HCT116 (cell line): ENCODE results near the gene ATG5. TPM values are rescaled to one million over a fixed set of nuclear protein-coding genes. Genes with fewer than 3 reads are reported as not detected.

ENCODE experiments used
- ATAC-seq: fragments of 200-7000 bp; cut with Tn5 transposase; 2 replicates; pipeline ENCODE4 v1.9.1; 2020; ENCODE audit warnings: mild to moderate bottlenecking, moderate library complexity
- BruUV-seq: library from RNA; stranded (reverse); fragments of 400-500 nt; replicated peaks from 2 replicates; lab custom pipeline; 2021; lab: Mats Ljungman, UMichigan
- CTCF ChIA-PET: fragments of 300-600 bp; sonication (Branson Sonifier 250); formaldehyde crosslinking; loops from one replicate; lab custom pipeline; 2021; ENCODE audit warnings: antibody characterized with exemption; lab: Charles Lee
- POLR2A ChIA-PET: fragments of 300-600, 350-600 bp; sonication (Branson Sonifier 250); formaldehyde crosslinking; loops from one replicate; lab custom pipeline; 2021; ENCODE audit warnings: antibody characterized with exemption; lab: Charles Lee
- RAD21 ChIA-PET, 2 experiments: fragments of 300-600 bp; sonication (Branson Sonifier 250); formaldehyde crosslinking; loops; one replicate each; lab custom pipeline; 2023; ENCODE audit warnings: low total read pairs in 2 of 2; ENCODE audit not compliant: uncharacterized antibody in 2 of 2, unreplicated experiment in 2 of 2, low non-redundant PET in 1 of 2; lab: Charles Lee
- DNase-seq: peaks from one replicate; pipeline ENCODE4 v3.0.0-alpha.2; 2010; ENCODE audit warnings: low read depth, low spot score
- H2AFZ ChIP-seq: fragments of 200-600 bp; shearing (Covaris generic), sonication (generic); 2 replicates; pipeline ENCODE4 v1.6.1; 2017; ENCODE audit warnings: low read depth, mixed run types, mixed read lengths, antibody characterized with exemption, low read length; ENCODE audit not compliant: poor library complexity, severe bottlenecking
- H3K27ac ChIP-seq: 2 replicates; pipeline ENCODE4 v1.5.1; 2012; ENCODE audit warnings: low read depth, low read length
- H3K27me3 ChIP-seq: fragments of 200-600 bp; sonication (generic); 2 replicates; pipeline ENCODE4 v1.6.1; 2016; ENCODE audit warnings: mixed run types, low read length, mixed read lengths; ENCODE audit not compliant: insufficient read depth
- H3K36me3 ChIP-seq, 2 experiments: fragments of 200-500 bp in 1 of 2; fragments of 200-600 bp in 1 of 2; sonication (Bioruptor generic) in 1 of 2; sonication (generic) in 1 of 2; 2 replicates each; pipeline versions ENCODE4 v1.5.1 to v1.6.1; 2014 to 2016; ENCODE audit warnings: low read length in 2 of 2, inconsistent platforms in 1 of 2, mixed read lengths in 1 of 2, mixed run types in 1 of 2; ENCODE audit not compliant: insufficient read depth in 2 of 2, control insufficient read depth in 1 of 2
- H3K4me1 ChIP-seq, 2 experiments: fragments of 200-600 bp in 1 of 2; sonication (generic) in 1 of 2; 2 replicates each; pipeline versions ENCODE4 v1.5.1 to v1.6.1; 2012 to 2017; ENCODE audit warnings: low read length in 2 of 2, inconsistent platforms in 1 of 2, mild to moderate bottlenecking in 1 of 2, mixed read lengths in 1 of 2, mixed run types in 1 of 2, moderate library complexity in 1 of 2; ENCODE audit not compliant: insufficient read depth in 2 of 2, control insufficient read depth in 1 of 2
- H3K4me2 ChIP-seq: fragments of 200-600 bp; sonication (generic); 2 replicates; pipeline ENCODE4 v1.6.1; 2017; ENCODE audit warnings: mixed run types, low read length, mixed read lengths
- H3K4me3 ChIP-seq, 2 experiments: fragments of 200-600 bp in 1 of 2; sonication (generic) in 1 of 2; replicated peaks in 1 of 2; 2 replicates each; pipeline ENCODE4 v1.5.1; 2011 to 2016; ENCODE audit warnings: low read length in 2 of 2, control low read depth in 1 of 2, low read depth in 1 of 2, mild to moderate bottlenecking in 1 of 2, mixed read lengths in 1 of 2, mixed run types in 1 of 2
- H3K79me2 ChIP-seq: fragments of 200-600 bp; sonication (generic); 2 replicates; pipeline ENCODE4 v1.6.1; 2017; ENCODE audit warnings: mild to moderate bottlenecking, mixed run types, low read length, moderate library complexity, mixed read lengths; ENCODE audit not compliant: insufficient read depth
- H3K9ac ChIP-seq: fragments of 200-600 bp; sonication (generic); 2 replicates; pipeline ENCODE4 v1.6.1; 2016; ENCODE audit warnings: low read length, mixed read lengths
- H3K9me2 ChIP-seq: fragments of 200-600 bp; sonication (generic), shearing (Covaris generic); 2 replicates; pipeline ENCODE4 v1.6.1; 2017; ENCODE audit warnings: mixed run types, mild to moderate bottlenecking, moderate library complexity; ENCODE audit not compliant: insufficient read depth
- H3K9me3 ChIP-seq, 2 experiments: fragments of 200-500 bp in 1 of 2; fragments of 200-600 bp in 1 of 2; sonication (Bioruptor generic) in 1 of 2; sonication (generic) in 1 of 2; 2 replicates each; pipeline ENCODE4 v1.6.1; 2014 to 2017; ENCODE audit warnings: low read length in 2 of 2, mixed read lengths in 2 of 2, inconsistent platforms in 1 of 2, low read depth in 1 of 2, mild to moderate bottlenecking in 1 of 2, mixed run types in 1 of 2, moderate library complexity in 1 of 2; ENCODE audit not compliant: control insufficient read depth in 1 of 2, insufficient read depth in 1 of 2
- H4K20me1 ChIP-seq: fragments of 200-600 bp; sonication (generic), shearing (Covaris generic); 2 replicates; pipeline ENCODE4 v1.6.1; 2017; ENCODE audit warnings: mixed run types, mild to moderate bottlenecking, moderate library complexity; ENCODE audit not compliant: insufficient read depth
- ATF3 ChIP-seq: IDR thresholded peaks from 2 replicates; pipeline ENCODE4 v1.6.1; 2012
- CBX3 ChIP-seq: IDR thresholded peaks from 2 replicates; pipeline ENCODE4 v1.6.1; 2012; ENCODE audit warnings: low read depth
- EGR1 ChIP-seq: IDR thresholded peaks from 2 replicates; pipeline ENCODE4 v1.6.1; 2012; ENCODE audit warnings: low read depth
- ELF1 ChIP-seq: IDR thresholded peaks from 2 replicates; pipeline ENCODE4 v1.6.1; 2012; ENCODE audit warnings: low read depth, borderline replicate concordance
- EZH2 ChIP-seq: fragments of 200-600 bp; sonication (generic); IDR thresholded peaks from 2 replicates; pipeline ENCODE4 v1.6.1; 2017; ENCODE audit warnings: antibody characterized with exemption, mixed run types
- FOSL1 ChIP-seq: IDR thresholded peaks from 2 replicates; pipeline ENCODE4 v1.6.1; 2012; ENCODE audit warnings: low read depth
- JUND ChIP-seq: IDR thresholded peaks from 2 replicates; pipeline ENCODE4 v1.6.1; 2012
- MAX ChIP-seq: IDR thresholded peaks from 2 replicates; pipeline ENCODE4 v1.6.1; 2012
- POLR2AphosphoS5 ChIP-seq: IDR thresholded peaks from 2 replicates; pipeline ENCODE4 v1.6.1; 2011; ENCODE audit warnings: mild to moderate bottlenecking, low read depth, low read length, moderate library complexity
- RAD21 ChIP-seq: IDR thresholded peaks from 2 replicates; pipeline ENCODE4 v1.6.1; 2012; ENCODE audit warnings: low read depth, mild to moderate bottlenecking
- REST ChIP-seq: IDR thresholded peaks from 2 replicates; pipeline ENCODE4 v1.6.1; 2012; ENCODE audit warnings: low read depth
- SIN3A ChIP-seq: IDR thresholded peaks from 2 replicates; pipeline ENCODE4 v1.6.1; 2012; ENCODE audit warnings: low read depth
- SRF ChIP-seq: IDR thresholded peaks from 2 replicates; pipeline ENCODE4 v1.6.1; 2012; ENCODE audit warnings: low read depth
- TCF7L2 ChIP-seq: IDR thresholded peaks from 2 replicates; pipeline ENCODE4 v1.7.0; 2011; ENCODE audit warnings: borderline replicate concordance, inconsistent platforms; ENCODE audit not compliant: insufficient read depth, insufficient read length; ENCODE audit errors: extremely low read depth
- ZBTB33 ChIP-seq: IDR thresholded peaks from 2 replicates; pipeline ENCODE4 v1.6.1; 2011; ENCODE audit warnings: mild to moderate bottlenecking, low read length, moderate library complexity; ENCODE audit not compliant: insufficient replicate concordance; ENCODE audit errors: extremely low read depth
- ZFX ChIP-seq: fragments of 450-650 bp; IDR thresholded peaks from 2 replicates; pipeline ENCODE4 v1.6.1; 2017
- ZNF274 ChIP-seq: fragments of 200-500 bp; sonication (Bioruptor generic); IDR thresholded peaks from 2 replicates; pipeline ENCODE4 v1.6.1; 2014; ENCODE audit warnings: mild to moderate bottlenecking, low read depth, low read length, inconsistent platforms
- intact Hi-C: fragments of 100-400 bp; cut with micrococcal nuclease; formaldehyde crosslinking; loops from 2 replicates; pipeline ENCODE4 v1.10.0; 2022
- total RNA-seq: library from RNA; stranded (reverse); gene quantifications from one replicate; pipeline ENCODE4 v1.2.1, GENCODE V29; 2021; ENCODE audit not compliant: unreplicated experiment

The ATG5 gene
- total RNA-seq, 1 experiment from 2014 or later = 39.6 TPM

- H2AFZ ChIP-seq = no peak overlapping the region
- H3K4me3 ChIP-seq = no peak overlapping the region
- DNase-seq = no peak
- POLR2A ChIA-PET = no interaction called here
- H3K27me3 ChIP-seq = no peaks in the 10 kb centered on the region
- no peak for TF ChIP-seq FOSL1
- no peak for TF ChIP-seq REST
- TF ChIP-seq ZNF274 = no peak
- no peak for TF ChIP-seq EGR1
- TF ChIP-seq ZFX = no peak
- TF ChIP-seq SRF = no peak
- no peak for TF ChIP-seq TCF7L2
- no peak for TF ChIP-seq ZBTB33
- TF ChIP-seq ATF3 = no peak
- TF ChIP-seq MAX = no peak
- no peak for TF ChIP-seq JUND
- TF ChIP-seq CBX3 = no peak
- TF ChIP-seq ELF1 = no peak
- TF ChIP-seq EZH2 = no peak
- TF ChIP-seq POLR2AphosphoS5 = no peak
- TF ChIP-seq SIN3A = no peak
- TF ChIP-seq RAD21 = no peak
- TF ChIP-seq, all 23 proteins: peak for 0
- no peak overlapping the region for H3K9ac ChIP-seq
- H3K9me3 ChIP-seq = no peaks in the 10 kb centered on the region
- ATAC-seq = no peak
- H3K4me1 ChIP-seq = peaks cover 0 to 17% of the 10 kb centered on the region in 2 experiments; a peak in 2 of 4 replicates
- no peaks in the 10 kb centered on the region for H3K79me2 ChIP-seq
- no peak overlapping the region for H3K27ac ChIP-seq
- no TSS peak for BruUV-seq
- no peak overlapping the region for H3K4me2 ChIP-seq
- intact Hi-C loops = no loop called here
- RAD21 ChIA-PET = no interaction called here
- CTCF ChIA-PET = no interaction called here
- H4K20me1 ChIP-seq = no peaks in the 10 kb centered on the region
- H3K9me2 ChIP-seq = no peaks in the 10 kb centered on the region
- no peaks in the 10 kb centered on the region for H3K36me3 ChIP-seq
These were observed 161.3 kb downstream of the ATG5 start for GRCh38 chr6:106163966-106164877.
